Epithelial cell of proximal tubule (primary cell): ENCODE data around the gene CHRNG. TPM values are rescaled to one million over a fixed set of nuclear protein-coding genes. Genes with fewer than 3 reads are reported as not detected.

ENCODE experiments used
- DNase-seq: peaks from one replicate; pipeline ENCODE4 v3.0.0-alpha.2; 2011; ENCODE audit warnings: low read depth
- H3K4me3 ChIP-seq: 2 replicates; pipeline ENCODE4 v1.5.1; 2011; ENCODE audit warnings: low read depth, mild to moderate bottlenecking, low read length
- CTCF ChIP-seq: conservative IDR thresholded peaks from 2 replicates; pipeline ENCODE4 v1.5.1; 2012; ENCODE audit warnings: low read depth, mild to moderate bottlenecking, low read length
- total RNA-seq: library from RNA; depleted of rRNA; stranded (reverse); fragments of >200 nt; gene quantifications from 2 replicates; pipeline ENCODE4 v1.2.3, GENCODE V29; 2015

The CHRNG gene
- total RNA-seq, 1 donor from 2014 or later: not detected

- DNase-seq: no peak
- no peak for TF ChIP-seq CTCF
- H3K4me3 ChIP-seq: peak overlapping the region; percentile 30
Observed at GRCh38 chr2:232523402-232523681, 16.1 kb upstream of the CHRNG start.

GRCh38 chr2:232523682-232524597 is 15.6 kb upstream of the CHRNG start:
- peak; percentile 36 for TF ChIP-seq CTCF
- peak overlapping the region; percentile 30 for H3K4me3 ChIP-seq
- no peak for DNase-seq

GRCh38 chr2:232524771-232525170 is 14.7 kb upstream of the CHRNG start:
- no peak for TF ChIP-seq CTCF
- no peak for DNase-seq
- H3K4me3 ChIP-seq: no peak overlapping the region

- no peak overlapping the region for H3K4me3 ChIP-seq
- DNase-seq: no peak
- TF ChIP-seq CTCF: no peak
Observed at GRCh38 chr2:232525199-232525598, 14.3 kb upstream of the CHRNG start.

- TF ChIP-seq CTCF: no peak
- no peak for DNase-seq
- no peak within 1 kb of the TSS for H3K4me3 ChIP-seq
Observed at GRCh38 chr2:232525791-232526371, 13.6 kb upstream of the CHRNG start, which contains the start of gene CHRND. TSS of gene CHRND (plus strand) at chr2:232526160. CDS start at chr2:232526216, 56 bp downstream.

GRCh38 chr2:232526372-232526941 is 13.0 kb upstream of the CHRNG start:
- no peak for DNase-seq
- no peak overlapping the region for H3K4me3 ChIP-seq
- TF ChIP-seq CTCF: no peak
